UCSD-AML1 (cell line): ENCODE data around the gene UBE2L6.

ENCODE experiments used
- DNase-seq: peaks from one replicate; lab custom pipeline; 2025; ENCODE audit not compliant: unreplicated experiment; lab: John Stamatoyannopoulos, UW

Gene UBE2L6

GRCh38 chr11:57530596-57531507 is 36.6 kb downstream of the UBE2L6 start, which contains the start of gene TIMM10:
TSS of gene TIMM10 (minus strand) at chr11:57530754. CDS start at chr11:57530189, 565 bp downstream.
- peak; percentile 95 for DNase-seq

- DNase-seq: no peak
Measured at GRCh38 chr11:57530215-57530595, 37.3 kb downstream of the UBE2L6 start.

- no peak for DNase-seq
Measured at GRCh38 chr11:57529012-57529411, 38.5 kb downstream of the UBE2L6 start.

- DNase-seq: peak; percentile 50
Measured at GRCh38 chr11:57527056-57527631, 40.3 kb downstream of the UBE2L6 start.

- no peak for DNase-seq
Measured at GRCh38 chr11:57523419-57523818, 44.1 kb downstream of the UBE2L6 start.

GRCh38 chr11:57521116-57521515 is 46.4 kb downstream of the UBE2L6 start:
- no peak for DNase-seq

- DNase-seq: no peak
Measured at GRCh38 chr11:57516061-57516443, 51.4 kb downstream of the UBE2L6 start.

- DNase-seq: peak; percentile 62
Measured at GRCh38 chr11:57515332-57516060, 52.0 kb downstream of the UBE2L6 start, which contains the start of gene SLC43A1. TSS of gene SLC43A1 (minus strand) at chr11:57515702. CDS start at chr11:57514111, 1,591 bp downstream.

GRCh38 chr11:57514538-57515331 is 52.7 kb downstream of the UBE2L6 start:
- peak; percentile 56 for DNase-seq

GRCh38 chr11:57513911-57514537 is 53.4 kb downstream of the UBE2L6 start:
- peak; percentile 56 for DNase-seq

- no peak for DNase-seq
Measured at GRCh38 chr11:57513452-57513795, 54.0 kb downstream of the UBE2L6 start.

- peak; percentile 17 for DNase-seq
Measured at GRCh38 chr11:57512646-57513451, 54.6 kb downstream of the UBE2L6 start.

GRCh38 chr11:57511741-57512430 is 55.6 kb downstream of the UBE2L6 start:
- DNase-seq: no peak

- no peak for DNase-seq
Measured at GRCh38 chr11:57508341-57509170, 58.9 kb downstream of the UBE2L6 start.

GRCh38 chr11:57506522-57506921 is 61.0 kb downstream of the UBE2L6 start:
- no peak for DNase-seq

- DNase-seq: no peak
Measured at GRCh38 chr11:57504511-57504910, 63.0 kb downstream of the UBE2L6 start.

GRCh38 chr11:57502870-57503269 is 64.6 kb downstream of the UBE2L6 start:
- DNase-seq: no peak

- DNase-seq: no peak
Measured at GRCh38 chr11:57502376-57502775, 65.1 kb downstream of the UBE2L6 start.
